ENCODE results near the gene SURF6.
"Not testable (repeated sequence)": the region's sequence is repeated elsewhere in the genome, so short reads cannot be mapped to it uniquely, and the experiment has no call there.

The SURF6 gene

DNA sequence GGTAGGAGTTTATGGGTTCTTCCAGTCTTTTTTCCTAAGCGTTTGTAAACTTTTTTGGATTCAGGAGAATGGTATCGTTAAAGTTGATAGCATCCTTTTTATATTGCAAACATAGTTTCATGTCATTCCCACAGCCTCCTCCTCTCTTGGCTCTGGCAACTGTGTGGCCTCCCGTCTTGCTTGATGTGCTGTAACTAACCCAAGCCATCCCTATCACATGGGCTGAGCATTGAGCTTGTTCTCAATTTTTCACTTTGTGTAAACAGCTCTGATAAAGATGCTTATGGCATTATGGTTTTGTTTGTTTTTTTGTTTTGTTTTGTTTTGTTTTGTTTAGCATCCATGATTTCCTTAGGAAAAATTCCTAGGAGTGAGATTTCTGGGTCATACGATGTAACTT, 44.7 kb upstream of the SURF6 start:
- no peak for TF ChIP-seq CTCF (IDR thresholded peaks at IDR 0.05; ENCODE audit: unreplicated experiment in 3 of 3)
- Mint-ChIP-seq H3K36me3 (ENCODE audit: low read depth) (no peaks in the 10 kb centered on the region), H3K27me3 (ENCODE audit: low read depth) (no peaks in the 10 kb centered on the region), H3K4me3 (peak overlapping the region in 1 of 3 experiments; percentile 35), H3K4me1 (no peaks in the 10 kb centered on the region), H3K27ac (no peak overlapping the region), H3K9me3 (no peaks in the 10 kb centered on the region)

DNA sequence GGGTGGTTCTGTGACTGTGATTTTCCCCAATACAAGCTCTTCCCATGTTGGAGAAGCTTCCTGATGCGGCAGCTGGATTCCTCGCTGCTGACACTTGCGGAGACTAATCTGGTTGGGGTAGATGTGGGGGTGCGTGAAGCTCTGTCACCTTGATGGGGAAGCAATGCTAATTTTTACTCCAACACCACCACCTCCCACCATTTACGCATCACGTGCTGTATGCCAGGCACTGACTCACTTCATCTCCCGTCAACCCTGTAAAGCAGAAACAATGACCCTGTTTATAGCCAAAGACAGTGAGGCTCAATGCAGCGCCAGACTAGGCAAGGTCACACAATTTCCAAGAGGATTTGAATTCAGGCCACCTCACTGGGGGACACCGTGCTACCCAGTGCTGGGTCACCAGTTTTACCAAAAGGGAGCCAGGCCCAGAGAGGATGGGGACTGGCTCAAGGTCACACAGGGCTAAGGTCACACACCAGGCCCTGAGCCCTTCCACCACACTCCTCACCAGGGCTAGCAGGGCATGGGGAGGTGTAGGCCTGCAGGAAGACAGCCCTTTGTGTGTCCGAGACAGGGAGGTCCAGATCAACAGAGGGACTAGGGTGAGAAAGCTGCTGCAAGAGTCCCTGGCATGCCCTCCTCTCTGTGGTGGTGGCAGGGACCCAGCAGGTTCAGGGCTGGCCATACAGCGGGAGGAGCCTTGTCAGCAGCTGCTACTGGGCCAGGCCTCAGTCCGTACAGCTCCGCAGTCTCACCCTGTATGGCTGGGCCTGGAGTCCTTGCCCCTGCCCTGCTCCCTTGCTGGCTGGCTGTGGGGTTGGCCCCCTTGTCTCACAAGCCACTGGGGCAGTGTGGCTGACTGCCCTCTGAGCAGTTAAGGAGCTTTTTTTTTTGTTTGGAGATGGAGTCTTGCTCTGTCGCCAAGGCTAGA, 43.4 kb upstream of the SURF6 start:
- Mint-ChIP-seq H3K4me3 (peak overlapping the region in 2 of 3 experiments; percentile 40 to 58), H3K27ac (no peak overlapping the region), H3K36me3 (ENCODE audit: low read depth) (peaks cover 6% of the 10 kb centered on the region), H3K9me3 (no peaks in the 10 kb centered on the region), H3K27me3 (ENCODE audit: low read depth) (no peaks in the 10 kb centered on the region), H3K4me1 (peaks cover 8% of the 10 kb centered on the region)
- TF ChIP-seq CTCF (IDR thresholded peaks at IDR 0.05; ENCODE audit: unreplicated experiment in 3 of 3) = no peak

DNA sequence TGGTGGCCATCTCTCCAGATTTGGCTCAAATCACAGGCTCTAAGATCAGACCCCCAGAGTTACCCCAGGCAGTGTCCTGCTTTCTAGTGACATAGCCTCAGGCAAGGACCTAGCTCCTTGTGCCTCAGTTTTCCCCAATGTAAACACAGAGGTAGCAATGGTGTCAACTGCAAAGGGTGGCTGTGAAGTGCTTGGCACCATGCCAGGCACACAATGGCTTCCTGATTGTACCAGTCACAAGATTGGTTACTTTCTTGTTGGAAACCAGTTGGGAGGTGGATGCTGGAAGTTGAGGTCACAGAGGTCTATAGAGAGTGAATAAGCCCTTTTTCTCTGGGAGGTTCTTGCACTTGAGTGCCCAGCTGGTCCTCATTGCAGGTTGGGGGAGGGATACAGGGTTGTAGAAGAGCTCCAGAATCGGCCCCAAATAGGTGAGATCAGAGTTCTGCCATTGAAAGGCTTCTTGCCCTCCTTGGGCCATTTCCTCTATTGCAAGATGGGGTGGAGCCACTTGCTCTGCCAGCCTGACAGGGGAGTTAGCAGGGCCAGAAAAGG, 42.5 kb upstream of the SURF6 start:
- peaks cover 6% of the 10 kb centered on the region for H3K36me3 Mint-ChIP-seq (ENCODE audit: low read depth)
- peaks cover 8% of the 10 kb centered on the region for H3K4me1 Mint-ChIP-seq
- no peaks in the 10 kb centered on the region for H3K9me3 Mint-ChIP-seq
- peak overlapping the region; percentile 32 to 78 (median 74) for H3K4me3 Mint-ChIP-seq
- H3K27ac Mint-ChIP-seq = no peak overlapping the region
- TF ChIP-seq CTCF (IDR thresholded peaks at IDR 0.05; ENCODE audit: unreplicated experiment in 3 of 3) = no peak
- H3K27me3 Mint-ChIP-seq (ENCODE audit: low read depth) = no peaks in the 10 kb centered on the region

- no peak for TF ChIP-seq CTCF (IDR thresholded peaks at IDR 0.05; ENCODE audit: unreplicated experiment in 3 of 3)
- H3K4me3 Mint-ChIP-seq = peak overlapping the region; percentile 19 to 75 (median 74)
- H3K27me3 Mint-ChIP-seq (ENCODE audit: low read depth) = no peaks in the 10 kb centered on the region
- peaks cover 10% of the 10 kb centered on the region for H3K4me1 Mint-ChIP-seq
- no peaks in the 10 kb centered on the region for H3K9me3 Mint-ChIP-seq
- peaks cover 6% of the 10 kb centered on the region for H3K36me3 Mint-ChIP-seq (ENCODE audit: low read depth)
- H3K27ac Mint-ChIP-seq = no peak overlapping the region
Observed at GRCh38 chr9:133377721-133378216, 41.8 kb upstream of the SURF6 start.

DNA sequence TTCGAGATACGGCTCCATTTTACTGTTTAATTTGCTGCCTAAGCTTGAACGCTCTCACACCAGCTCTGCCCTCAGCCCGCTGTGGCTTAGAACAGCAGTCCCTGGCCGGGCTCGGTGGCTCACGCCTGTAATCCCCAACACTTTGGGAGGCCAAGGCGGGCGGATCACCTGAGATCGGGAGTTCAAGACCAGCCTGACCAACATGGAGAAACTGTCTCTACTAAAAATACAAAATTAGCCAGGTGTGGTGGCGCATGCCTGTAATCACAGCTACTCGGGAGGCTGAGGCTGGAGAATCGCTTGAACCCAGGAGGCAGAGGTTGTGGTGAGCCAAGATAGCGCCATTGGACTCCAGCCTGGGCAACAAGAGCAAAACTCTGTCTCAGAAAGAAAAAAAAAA, 41.3 kb upstream of the SURF6 start:
- not testable (repeated sequence) for H3K9me3 Mint-ChIP-seq; H3K27me3 Mint-ChIP-seq (ENCODE audit: low read depth); H3K36me3 Mint-ChIP-seq (ENCODE audit: low read depth)
- peak overlapping the region in 1 of 3 experiments; percentile 64 for H3K27ac Mint-ChIP-seq
- H3K4me3 Mint-ChIP-seq = peak overlapping the region; percentile 75 to 82 (median 82)
- H3K4me1 Mint-ChIP-seq = peaks cover 15% of the 10 kb centered on the region

All from nephron (organoid).